ENCODE results near the gene CLHC1.
"Not testable (repeated sequence)": the region's sequence is repeated elsewhere in the genome, so short reads cannot be mapped to it uniquely, and the experiment has no call there.

CLHC1 gene

DNA sequence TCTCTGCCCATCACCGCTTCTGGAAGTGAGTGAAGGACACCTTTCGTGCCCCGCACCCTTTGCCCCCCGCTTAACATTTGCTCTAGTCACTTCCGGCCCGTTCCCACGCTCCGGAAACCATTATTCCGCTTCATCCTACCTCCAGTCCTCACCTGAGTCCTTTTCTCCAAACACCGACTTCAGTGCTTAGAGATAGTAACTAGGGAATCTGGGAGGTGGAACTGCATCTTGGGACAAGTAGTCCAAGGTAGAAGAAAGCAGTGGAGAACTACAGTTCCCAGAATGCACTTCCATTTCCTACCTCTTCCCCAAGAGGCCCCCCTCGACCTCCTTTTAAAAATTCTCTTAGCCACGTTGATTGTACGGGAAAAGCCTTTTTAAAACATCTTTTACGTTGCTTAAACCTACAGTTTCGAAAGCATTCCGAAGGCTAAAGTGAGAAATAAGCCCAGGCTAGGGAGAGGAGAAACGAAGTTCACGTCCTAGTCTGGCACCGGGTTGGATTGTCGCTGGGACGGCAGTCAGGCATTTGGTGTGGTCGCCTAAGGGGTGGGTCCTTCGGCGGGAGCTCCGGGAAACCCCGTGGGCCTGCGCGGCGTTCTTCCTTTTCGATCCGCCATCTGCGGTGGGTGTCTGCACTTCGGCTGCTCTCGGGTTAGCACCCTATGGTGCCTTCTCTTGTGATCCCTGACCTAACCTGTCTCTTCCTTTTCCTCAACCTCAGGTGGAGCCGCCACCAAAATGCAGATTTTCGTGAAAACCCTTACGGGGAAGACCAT, at the start of gene CLHC1, which contains the start of gene RPS27A:
Gene CLHC1 (minus strand): TSS at position 210 of the 779 bp plus-strand sequence. CDS start 9,882 bp downstream, outside the sequence.
Gene RPS27A (plus strand): TSS at position 605 of the 779 bp plus-strand sequence. CDS start 137 bp downstream, at position 742.
- DNase-seq (ENCODE audit: low read depth, low spot score), result peak; percentile 96
- no peak for TF ChIP-seq CTCF (IDR thresholded peaks at IDR 0.05; ENCODE audit: low read depth, low read length)
- H3K4me3 ChIP-seq (ENCODE audit: low read depth, low read length), result peak within 1 kb of the TSS; percentile 95
- in situ Hi-C loops (cut with HindIII; ENCODE audit: low sequenced_read_pairs), result no loop called here

DNA sequence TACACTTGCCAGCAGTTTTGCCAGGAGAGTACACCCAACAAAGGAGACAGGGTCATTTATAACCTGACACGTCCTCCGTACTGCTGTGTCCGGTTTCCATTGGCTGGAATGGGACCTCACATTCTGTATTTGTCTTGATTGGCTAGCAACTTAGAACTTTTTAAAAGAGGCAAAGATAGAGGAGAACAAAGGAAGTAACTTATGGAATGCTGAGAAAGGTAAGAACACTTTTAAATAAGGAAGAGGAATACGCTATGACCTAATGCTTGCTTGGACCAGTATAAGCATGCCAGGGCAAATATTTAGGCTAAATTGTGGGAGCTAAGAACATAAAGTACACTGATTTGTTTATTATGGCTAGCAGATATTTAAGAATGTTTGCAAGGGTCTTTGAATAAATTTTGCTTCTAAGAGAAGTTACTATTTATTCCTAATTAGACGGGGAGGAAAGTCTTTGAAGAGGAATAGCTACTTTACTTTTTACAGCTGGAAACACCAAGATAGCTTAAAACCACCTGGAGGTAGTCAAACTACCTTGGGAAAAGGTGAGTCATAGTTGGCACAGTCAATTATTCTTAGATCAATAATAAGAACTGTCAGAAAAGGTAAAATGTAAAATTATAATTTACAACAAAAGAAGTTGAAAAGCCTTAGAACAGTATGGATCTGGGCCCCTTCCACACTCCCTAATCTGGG, 48.9 kb upstream of the CLHC1 start:
- in situ Hi-C loops (cut with HindIII; ENCODE audit: low sequenced_read_pairs); DNase-seq (ENCODE audit: low read depth, low spot score); H3K4me3 ChIP-seq (ENCODE audit: low read depth, low read length): not testable (repeated sequence)

GRCh38 chr2:55279859-55280424, 47.8 kb upstream of the CLHC1 start:
- DNase-seq (ENCODE audit: low read depth, low spot score); in situ Hi-C loops (cut with HindIII; ENCODE audit: low sequenced_read_pairs); H3K4me3 ChIP-seq (ENCODE audit: low read depth, low read length): not testable (repeated sequence)

DNA sequence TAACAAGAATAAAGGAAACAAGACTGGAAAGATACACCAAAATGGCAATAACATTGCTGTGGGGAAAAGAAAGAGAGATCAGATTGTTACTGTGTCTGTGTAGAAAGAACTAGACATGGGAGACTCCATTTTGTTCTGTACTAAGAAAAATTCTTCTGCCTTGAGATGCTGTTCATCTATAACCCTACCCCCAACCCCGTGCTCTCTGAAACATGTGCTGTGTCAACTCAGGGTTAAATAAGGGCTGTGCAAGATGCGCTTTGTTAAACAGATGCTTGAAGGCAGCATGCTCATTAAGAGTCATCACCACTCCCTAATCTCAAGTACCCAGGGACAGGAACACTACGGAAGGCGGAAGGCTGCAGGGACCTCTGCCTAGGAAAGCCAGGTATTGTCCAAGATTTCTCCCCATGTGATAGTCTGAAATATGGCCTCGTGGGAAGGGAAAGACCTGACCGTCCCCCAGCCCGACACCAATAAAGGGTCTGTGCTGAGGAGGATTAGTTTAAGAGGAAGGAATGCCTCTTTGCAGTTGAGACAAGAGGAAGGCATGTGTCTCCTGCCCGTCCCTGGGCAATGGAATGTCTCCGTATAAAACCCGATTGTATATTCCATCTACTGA, 47.2 kb upstream of the CLHC1 start:
- H3K4me3 ChIP-seq (ENCODE audit: low read depth, low read length); in situ Hi-C loops (cut with HindIII; ENCODE audit: low sequenced_read_pairs); DNase-seq (ENCODE audit: low read depth, low spot score): not testable (repeated sequence)

- no peak for TF ChIP-seq CTCF (IDR thresholded peaks at IDR 0.05; ENCODE audit: low read depth, low read length)
- DNase-seq (ENCODE audit: low read depth, low spot score), result no peak
- no peak overlapping the region for H3K4me3 ChIP-seq (ENCODE audit: low read depth, low read length)
- in situ Hi-C loops (cut with HindIII; ENCODE audit: low sequenced_read_pairs), result no loop called here
Measured at GRCh38 chr2:55277310-55277709, 45.2 kb upstream of the CLHC1 start.

DNA sequence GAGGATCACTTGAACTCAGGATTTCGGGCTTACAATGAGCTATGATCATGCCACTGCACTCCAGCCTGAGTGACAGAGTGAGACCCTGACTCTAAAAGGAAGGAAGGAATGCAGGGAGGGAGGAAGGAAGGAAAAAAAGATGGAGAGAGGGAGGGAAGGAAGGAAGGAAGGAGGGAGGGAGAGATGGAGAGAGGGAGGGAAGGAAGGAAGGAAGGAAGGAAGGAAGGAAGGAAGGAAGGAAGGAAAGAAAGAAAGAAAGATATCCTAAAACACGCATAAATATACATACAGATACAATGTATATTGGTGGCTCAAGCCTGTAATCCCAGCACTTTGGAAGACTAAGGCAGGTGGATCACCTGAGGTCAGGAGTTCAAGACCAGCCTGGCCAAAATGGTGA, 42.3 kb upstream of the CLHC1 start:
- H3K4me3 ChIP-seq (ENCODE audit: low read depth, low read length); in situ Hi-C loops (cut with HindIII; ENCODE audit: low sequenced_read_pairs); DNase-seq (ENCODE audit: low read depth, low spot score): not testable (repeated sequence)

GRCh38 chr2:55269645-55269990, 37.5 kb upstream of the CLHC1 start:
- in situ Hi-C loops (cut with HindIII; ENCODE audit: low sequenced_read_pairs), result no loop called here
- TF ChIP-seq CTCF (IDR thresholded peaks at IDR 0.05; ENCODE audit: low read depth, low read length), result no peak
- DNase-seq (ENCODE audit: low read depth, low spot score), result peak; percentile 8
- peak overlapping the region; percentile 80 for H3K4me3 ChIP-seq (ENCODE audit: low read depth, low read length)

- DNase-seq (ENCODE audit: low read depth, low spot score), result peak; percentile 95
- peak within 1 kb of the TSS; percentile 80 for H3K4me3 ChIP-seq (ENCODE audit: low read depth, low read length)
- no peak for TF ChIP-seq CTCF (IDR thresholded peaks at IDR 0.05; ENCODE audit: low read depth, low read length)
- in situ Hi-C loops (cut with HindIII; ENCODE audit: low sequenced_read_pairs), result no loop called here
Measured at GRCh38 chr2:55268907-55269644, 37.0 kb upstream of the CLHC1 start, which contains the start of gene MTIF2. Gene MTIF2, minus strand, starts transcription at chr2:55269231. Its CDS starts 5,373 bp downstream, at chr2:55263858.

All from astrocyte of the spinal cord (primary cell).